ENCODE data around the gene TMEM147. TPM values are rescaled to one million over a fixed set of nuclear protein-coding genes. Genes with fewer than 3 reads are reported as not detected.

TMEM147 gene
- total RNA-seq, 1 experiment from 2014 or later = 157 TPM

GRCh38 chr19:35508129-35508528 lies 37.3 kb upstream of the TMEM147 start:
- Histone ChIP-seq H3K4me3 (ENCODE audit: low read depth in 2 of 2, low read length in 2 of 2) (no peak overlapping the region), H3K27ac (ENCODE audit: low read length) (no peak overlapping the region), H3K4me1 (ENCODE audit: control insufficient read depth, insufficient read depth, low read length) (0 out of 2 replicates have a peak, but pooled peaks cover 5% of the 10 kb centered on the region), H3K36me3 (ENCODE audit: control insufficient read depth, insufficient read depth, low read length) (no peaks in the 10 kb centered on the region; the same call in 1 of the 2 replicates), H3K27me3 (ENCODE audit: control insufficient read depth, insufficient read depth, low read length) (peaks cover 20% of the 10 kb centered on the region), H3K9me3 (ENCODE audit: control insufficient read depth, insufficient read depth, low read depth, low read length) (no peaks in the 10 kb centered on the region)
- TF ChIP-seq POLR2AphosphoS5 (IDR thresholded peaks at IDR 0.05; ENCODE audit: low read depth, low read length) = no peak
- ATAC-seq (no peak), DNase-seq (ENCODE audit: low read depth, low spot score) (no peak)
- BruUV-seq (replicated peaks) = no TSS peak
- ChIA-PET CTCF (interaction anchor here (0.5 to 0.7 kb wide), 3 partner anchors 13 to 109 kb away, joined by 3 to 8 read pairs (median 4); no protein-coding TSS in a partner anchor), POLR2A (interaction anchor here (0.6 kb wide), 1 partner anchor 359 kb away, joined by 5 read pairs; no protein-coding TSS in a partner anchor)
- in situ Hi-C loops (cut with HindIII; ENCODE audit: low pct_unique_long_range_greater_than_20kb, low sequenced_read_pairs) = no loop called here
- intact Hi-C loops (cut with micrococcal nuclease; ENCODE audit: unreplicated experiment) = no loop called here

GRCh38 chr19:35509018-35509652 lies 36.3 kb upstream of the TMEM147 start:
- peaks cover 20% of the 10 kb centered on the region for H3K27me3 ChIP-seq (ENCODE audit: control insufficient read depth, insufficient read depth, low read length)
- H3K4me1 ChIP-seq (ENCODE audit: control insufficient read depth, insufficient read depth, low read length) = peaks cover 9% of the 10 kb centered on the region; the same call in 1 of the 2 replicates
- no TSS peak for BruUV-seq (replicated peaks)
- intact Hi-C loops (cut with micrococcal nuclease; ENCODE audit: unreplicated experiment) = no loop called here
- no peaks in the 10 kb centered on the region for H3K9me3 ChIP-seq (ENCODE audit: control insufficient read depth, insufficient read depth, low read depth, low read length)
- in situ Hi-C loops (cut with HindIII; ENCODE audit: low pct_unique_long_range_greater_than_20kb, low sequenced_read_pairs) = no loop called here
- DNase-seq (ENCODE audit: low read depth, low spot score) (no peak), ATAC-seq (no peak)
- H3K36me3 ChIP-seq (ENCODE audit: control insufficient read depth, insufficient read depth, low read length) = no peaks in the 10 kb centered on the region; the same call in 1 of the 2 replicates
- POLR2A ChIA-PET = no interaction called here
- no peak for TF ChIP-seq POLR2AphosphoS5 (IDR thresholded peaks at IDR 0.05; ENCODE audit: low read depth, low read length)
- TF ChIP-seq REST (IDR thresholded peaks at IDR 0.05; ENCODE audit: insufficient read depth in 1 of 2, low read depth in 2 of 2, low read length in 1 of 2) = no peak
- TF ChIP-seq CTCF (IDR thresholded peaks at IDR 0.05) = no peak
- no peak for TF ChIP-seq SIN3A (IDR thresholded peaks at IDR 0.05; ENCODE audit: borderline replicate concordance, insufficient read depth, low read depth, low read length)
- TF ChIP-seq TCF7L2 (IDR thresholded peaks at IDR 0.05; ENCODE audit: low read depth, low read length) = no peak
- H3K27ac ChIP-seq (ENCODE audit: low read length) = no peak overlapping the region
- CTCF ChIA-PET = interaction anchor here (1.0 to 1.1 kb wide), 2 partner anchors 11 to 14 kb away, joined by 3 read pairs; no protein-coding TSS in a partner anchor
- peak overlapping the region in 1 of 2 experiments; percentile 62; a peak in 2 of 4 replicates for H3K4me3 ChIP-seq (ENCODE audit: low read depth in 2 of 2, low read length in 2 of 2)

All from Panc1 (cell line).